Measurements from ENCODE around the gene PYGM.
"Not testable (repeated sequence)": the region's sequence is repeated elsewhere in the genome, so short reads cannot be mapped to it uniquely, and the experiment has no call there.

The PYGM gene

GRCh38 chr11:64711956-64712362 is 47.8 kb downstream of the PYGM start:
- TF ChIP-seq FOXP2 (optimal IDR thresholded peaks at IDR 0.05; ENCODE audit: control extremely low read depth, extremely low read length, insufficient read depth) (no peak), POLR2AphosphoS5 (IDR thresholded peaks at IDR 0.05; ENCODE audit: borderline replicate concordance, low read depth, low read length) (no peak), EZH2 (IDR thresholded peaks at IDR 0.05) (no peak)
- Histone ChIP-seq H3K9me3 (ENCODE audit: low read depth, low read length) (no peaks in the 10 kb centered on the region), H3K36me3 (ENCODE audit: insufficient read depth, low read length) (no peaks in the 10 kb centered on the region), H3K4me3 (no peak overlapping the region), H3K27ac (no peak overlapping the region), H3K9ac (ENCODE audit: insufficient read length) (no peak overlapping the region)
- DNase-seq (ENCODE audit: low read depth, low spot score), result no peak

GRCh38 chr11:64711138-64711955 is 48.4 kb downstream of the PYGM start:
- H3K36me3 ChIP-seq (ENCODE audit: insufficient read depth, low read length), result no peaks in the 10 kb centered on the region
- no peak overlapping the region for H3K27ac ChIP-seq
- H3K4me3 ChIP-seq, result no peak overlapping the region
- no peak for TF ChIP-seq FOXP2 (optimal IDR thresholded peaks at IDR 0.05; ENCODE audit: control extremely low read depth, extremely low read length, insufficient read depth)
- no peak for TF ChIP-seq POLR2AphosphoS5 (IDR thresholded peaks at IDR 0.05; ENCODE audit: borderline replicate concordance, low read depth, low read length)
- no peak for TF ChIP-seq EZH2 (IDR thresholded peaks at IDR 0.05)
- no peak for DNase-seq (ENCODE audit: low read depth, low spot score)
- H3K9me3 ChIP-seq (ENCODE audit: low read depth, low read length), result no peaks in the 10 kb centered on the region
- H3K9ac ChIP-seq (ENCODE audit: insufficient read length), result no peak overlapping the region

- H3K9me3 ChIP-seq (ENCODE audit: low read depth, low read length), result no peaks in the 10 kb centered on the region
- H3K4me3 ChIP-seq, result no peak overlapping the region
- H3K36me3 ChIP-seq (ENCODE audit: insufficient read depth, low read length), result no peaks in the 10 kb centered on the region
- no peak for DNase-seq (ENCODE audit: low read depth, low spot score)
- H3K9ac ChIP-seq (ENCODE audit: insufficient read length), result no peak overlapping the region
- TF ChIP-seq FOXP2 (optimal IDR thresholded peaks at IDR 0.05; ENCODE audit: control extremely low read depth, extremely low read length, insufficient read depth) (no peak), EZH2 (IDR thresholded peaks at IDR 0.05) (no peak), POLR2AphosphoS5 (IDR thresholded peaks at IDR 0.05; ENCODE audit: borderline replicate concordance, low read depth, low read length) (no peak)
- no peak overlapping the region for H3K27ac ChIP-seq
These were observed 49.2 kb downstream of the PYGM start for GRCh38 chr11:64710418-64711137.

- DNase-seq (ENCODE audit: low read depth, low spot score), result no peak
- TF ChIP-seq FOXP2 (optimal IDR thresholded peaks at IDR 0.05; ENCODE audit: control extremely low read depth, extremely low read length, insufficient read depth), result no peak
- Histone ChIP-seq H3K4me3 (no peak overlapping the region), H3K27ac (no peak overlapping the region), H3K9me3 (ENCODE audit: low read depth, low read length) (no peaks in the 10 kb centered on the region), H3K9ac (ENCODE audit: insufficient read length) (no peak overlapping the region), H3K36me3 (ENCODE audit: insufficient read depth, low read length) (no peaks in the 10 kb centered on the region)
These were observed 54.3 kb downstream of the PYGM start for GRCh38 chr11:64705501-64705900.

- no peak overlapping the region for H3K9ac ChIP-seq (ENCODE audit: insufficient read length)
- no peaks in the 10 kb centered on the region for H3K9me3 ChIP-seq (ENCODE audit: low read depth, low read length)
- no peaks in the 10 kb centered on the region for H3K36me3 ChIP-seq (ENCODE audit: insufficient read depth, low read length)
- no peak overlapping the region for H3K27ac ChIP-seq
- DNase-seq (ENCODE audit: low read depth, low spot score), result no peak
- no peak overlapping the region for H3K4me3 ChIP-seq
- TF ChIP-seq FOXP2 (optimal IDR thresholded peaks at IDR 0.05; ENCODE audit: control extremely low read depth, extremely low read length, insufficient read depth) (no peak), POLR2AphosphoS5 (IDR thresholded peaks at IDR 0.05; ENCODE audit: borderline replicate concordance, low read depth, low read length) (no peak), EZH2 (IDR thresholded peaks at IDR 0.05) (no peak)
These were observed 56.7 kb downstream of the PYGM start for GRCh38 chr11:64703048-64703447.

- H3K9me3 ChIP-seq (ENCODE audit: low read depth, low read length); H3K4me3 ChIP-seq; H3K36me3 ChIP-seq (ENCODE audit: insufficient read depth, low read length); H3K27ac ChIP-seq; H3K9ac ChIP-seq (ENCODE audit: insufficient read length); DNase-seq (ENCODE audit: low read depth, low spot score): not testable (repeated sequence)
These were observed 57.8 kb downstream of the PYGM start for GRCh38 chr11:64701956-64702355.

GRCh38 chr11:64698427-64698826 is 61.3 kb downstream of the PYGM start:
- no peaks in the 10 kb centered on the region for H3K36me3 ChIP-seq (ENCODE audit: insufficient read depth, low read length)
- H3K9me3 ChIP-seq (ENCODE audit: low read depth, low read length), result no peaks in the 10 kb centered on the region
- no peak for TF ChIP-seq FOXP2 (optimal IDR thresholded peaks at IDR 0.05; ENCODE audit: control extremely low read depth, extremely low read length, insufficient read depth)
- TF ChIP-seq EZH2 (IDR thresholded peaks at IDR 0.05), result no peak
- TF ChIP-seq POLR2AphosphoS5 (IDR thresholded peaks at IDR 0.05; ENCODE audit: borderline replicate concordance, low read depth, low read length), result no peak
- no peak for DNase-seq (ENCODE audit: low read depth, low spot score)
- H3K4me3 ChIP-seq, result no peak overlapping the region
- no peak overlapping the region for H3K27ac ChIP-seq
- no peak overlapping the region for H3K9ac ChIP-seq (ENCODE audit: insufficient read length)

- no peaks in the 10 kb centered on the region for H3K36me3 ChIP-seq (ENCODE audit: insufficient read depth, low read length)
- H3K27ac ChIP-seq, result no peak overlapping the region
- no peaks in the 10 kb centered on the region for H3K9me3 ChIP-seq (ENCODE audit: low read depth, low read length)
- H3K4me3 ChIP-seq, result no peak overlapping the region
- H3K9ac ChIP-seq (ENCODE audit: insufficient read length), result no peak overlapping the region
- no peak for TF ChIP-seq FOXP2 (optimal IDR thresholded peaks at IDR 0.05; ENCODE audit: control extremely low read depth, extremely low read length, insufficient read depth)
- TF ChIP-seq EZH2 (IDR thresholded peaks at IDR 0.05), result no peak
- TF ChIP-seq POLR2AphosphoS5 (IDR thresholded peaks at IDR 0.05; ENCODE audit: borderline replicate concordance, low read depth, low read length), result no peak
- DNase-seq (ENCODE audit: low read depth, low spot score), result no peak
These were observed 62.0 kb downstream of the PYGM start for GRCh38 chr11:64697663-64698375.
